ENCODE data around the gene SUPT20HL1.

DNA sequence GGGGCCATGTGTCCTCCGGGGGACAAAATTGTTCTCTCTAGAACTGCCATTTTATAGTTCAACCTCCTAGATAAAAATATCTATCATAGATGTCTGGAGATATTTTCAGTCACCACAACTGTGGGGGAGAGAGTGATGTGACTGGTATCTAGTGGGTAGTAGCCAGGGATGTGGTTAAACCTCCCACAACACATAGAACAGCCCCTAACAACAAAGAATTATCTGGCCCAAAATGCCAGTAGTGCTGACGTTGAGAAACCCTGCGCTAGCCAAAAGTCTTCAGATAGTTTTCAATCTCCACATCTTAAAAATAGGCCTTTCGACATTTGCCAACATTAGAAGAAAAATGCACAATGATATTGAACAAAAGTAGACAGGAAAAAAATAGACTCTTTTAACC is 27.6 kb upstream of the SUPT20HL1 start:
- TF ChIP-seq, protein P1, sequence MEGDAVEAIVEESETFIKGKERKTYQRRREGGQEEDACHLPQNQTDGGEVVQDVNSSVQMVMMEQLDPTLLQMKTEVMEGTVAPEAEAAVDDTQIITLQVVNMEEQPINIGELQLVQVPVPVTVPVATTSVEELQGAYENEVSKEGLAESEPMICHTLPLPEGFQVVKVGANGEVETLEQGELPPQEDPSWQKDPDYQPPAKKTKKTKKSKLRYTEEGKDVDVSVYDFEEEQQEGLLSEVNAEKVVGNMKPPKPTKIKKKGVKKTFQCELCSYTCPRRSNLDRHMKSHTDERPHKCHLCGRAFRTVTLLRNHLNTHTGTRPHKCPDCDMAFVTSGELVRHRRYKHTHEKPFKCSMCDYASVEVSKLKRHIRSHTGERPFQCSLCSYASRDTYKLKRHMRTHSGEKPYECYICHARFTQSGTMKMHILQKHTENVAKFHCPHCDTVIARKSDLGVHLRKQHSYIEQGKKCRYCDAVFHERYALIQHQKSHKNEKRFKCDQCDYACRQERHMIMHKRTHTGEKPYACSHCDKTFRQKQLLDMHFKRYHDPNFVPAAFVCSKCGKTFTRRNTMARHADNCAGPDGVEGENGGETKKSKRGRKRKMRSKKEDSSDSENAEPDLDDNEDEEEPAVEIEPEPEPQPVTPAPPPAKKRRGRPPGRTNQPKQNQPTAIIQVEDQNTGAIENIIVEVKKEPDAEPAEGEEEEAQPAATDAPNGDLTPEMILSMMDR (IDR thresholded peaks at IDR 0.05): no peak
- TF ChIP-seq ZFX (IDR thresholded peaks at IDR 0.05; ENCODE audit: borderline replicate concordance): no peak

All from 22Rv1 (cell line).